GM18519 (cell line): Measurements from ENCODE around the gene TMOD1.
"Not testable (repeated sequence)": the region's sequence is repeated elsewhere in the genome, so short reads cannot be mapped to it uniquely, and the experiment has no call there.

Experiments
- ATAC-seq: cut with Tn5 transposase; IDR thresholded peaks from one replicate; pipeline ENCODE4 v1.9.1; 2021; ENCODE audit warnings: mild to moderate bottlenecking, moderate library complexity; ENCODE audit not compliant: unreplicated experiment, low FRiP score

The TMOD1 gene

GRCh38 chr9:97501177-97501971 lies at the start of gene TMOD1:
TSS of gene TMOD1 (plus strand) at chr9:97501666. CDS start at chr9:97524189, 22,523 bp downstream.
- peak; percentile 39 for ATAC-seq

- ATAC-seq, result not testable (repeated sequence)
Observed at GRCh38 chr9:97453573-97453972, 47.9 kb upstream of the TMOD1 start.

GRCh38 chr9:97456841-97457240 lies 44.6 kb upstream of the TMOD1 start:
- ATAC-seq, result not testable (repeated sequence)

GRCh38 chr9:97459326-97459725 lies 42.1 kb upstream of the TMOD1 start:
- ATAC-seq, result no peak

GRCh38 chr9:97462159-97462558 lies 39.3 kb upstream of the TMOD1 start:
- no peak for ATAC-seq

- no peak for ATAC-seq
Observed at GRCh38 chr9:97462914-97463313, 38.6 kb upstream of the TMOD1 start.

GRCh38 chr9:97468658-97469448 lies 32.6 kb upstream of the TMOD1 start:
- ATAC-seq, result peak; percentile 46

- no peak for ATAC-seq
Observed at GRCh38 chr9:97470076-97470475, 31.4 kb upstream of the TMOD1 start.

GRCh38 chr9:97473717-97474116 lies 27.7 kb upstream of the TMOD1 start:
- ATAC-seq, result no peak

GRCh38 chr9:97474372-97474925 lies 27.0 kb upstream of the TMOD1 start:
- no peak for ATAC-seq

- no peak for ATAC-seq
Observed at GRCh38 chr9:97475059-97475458, 26.4 kb upstream of the TMOD1 start.

GRCh38 chr9:97478301-97478981 lies 23.0 kb upstream of the TMOD1 start:
- no peak for ATAC-seq

- ATAC-seq, result no peak
Observed at GRCh38 chr9:97479496-97480159, 21.8 kb upstream of the TMOD1 start.

GRCh38 chr9:97480174-97480573 lies 21.3 kb upstream of the TMOD1 start:
- no peak for ATAC-seq

- no peak for ATAC-seq
Observed at GRCh38 chr9:97480749-97481148, 20.7 kb upstream of the TMOD1 start.

GRCh38 chr9:97484134-97484533 lies 17.3 kb upstream of the TMOD1 start:
- no peak for ATAC-seq

- no peak for ATAC-seq
Observed at GRCh38 chr9:97487107-97487506, 14.4 kb upstream of the TMOD1 start.

GRCh38 chr9:97487861-97488260 lies 13.6 kb upstream of the TMOD1 start:
- ATAC-seq, result no peak

GRCh38 chr9:97491216-97491999 lies 10.1 kb upstream of the TMOD1 start:
- ATAC-seq, result no peak
